ENCODE measurements around the gene LRRC14B.

DNA sequence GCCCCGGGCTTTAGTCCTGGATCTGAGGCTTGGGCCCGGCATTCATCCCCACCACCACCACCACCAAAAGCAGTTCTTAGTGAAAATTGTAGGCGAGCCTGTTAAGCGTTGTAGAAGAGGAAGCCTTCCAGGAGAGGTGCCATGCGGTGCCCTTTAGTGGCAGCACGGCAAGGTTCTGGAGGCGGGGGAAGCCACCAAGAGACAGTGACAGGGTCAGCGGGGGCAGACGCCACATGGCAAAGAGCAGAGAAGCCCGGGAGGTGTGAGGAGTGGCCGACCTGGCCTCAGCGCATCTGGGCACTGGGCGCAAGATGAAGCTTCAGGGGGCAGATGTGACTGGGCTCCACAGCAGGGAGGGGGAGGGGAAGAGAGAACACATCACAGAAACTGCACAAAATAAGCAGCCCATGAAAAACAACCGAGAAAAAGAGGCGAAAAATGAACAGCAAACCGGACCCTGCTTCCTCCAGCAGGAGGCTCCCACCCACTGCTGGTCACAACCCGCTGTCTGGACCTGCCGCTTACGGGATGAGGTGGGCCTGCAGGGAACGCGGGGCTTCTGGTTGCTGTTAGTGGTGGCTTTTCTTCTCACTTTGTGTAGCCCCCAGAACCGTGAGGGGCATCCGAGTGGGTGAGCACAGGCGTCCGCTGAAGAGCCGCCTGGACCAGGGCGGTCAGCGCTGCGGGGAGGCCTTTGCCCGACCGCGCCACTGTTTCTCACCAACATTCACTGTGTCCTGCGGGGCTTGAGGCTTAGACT lies 4.3 kb downstream of the LRRC14B start:
- TF ChIP-seq EZH2 (IDR thresholded peaks at IDR 0.05; ENCODE audit: low read length, unreplicated experiment), result no peak
- TF ChIP-seq, protein P1, sequence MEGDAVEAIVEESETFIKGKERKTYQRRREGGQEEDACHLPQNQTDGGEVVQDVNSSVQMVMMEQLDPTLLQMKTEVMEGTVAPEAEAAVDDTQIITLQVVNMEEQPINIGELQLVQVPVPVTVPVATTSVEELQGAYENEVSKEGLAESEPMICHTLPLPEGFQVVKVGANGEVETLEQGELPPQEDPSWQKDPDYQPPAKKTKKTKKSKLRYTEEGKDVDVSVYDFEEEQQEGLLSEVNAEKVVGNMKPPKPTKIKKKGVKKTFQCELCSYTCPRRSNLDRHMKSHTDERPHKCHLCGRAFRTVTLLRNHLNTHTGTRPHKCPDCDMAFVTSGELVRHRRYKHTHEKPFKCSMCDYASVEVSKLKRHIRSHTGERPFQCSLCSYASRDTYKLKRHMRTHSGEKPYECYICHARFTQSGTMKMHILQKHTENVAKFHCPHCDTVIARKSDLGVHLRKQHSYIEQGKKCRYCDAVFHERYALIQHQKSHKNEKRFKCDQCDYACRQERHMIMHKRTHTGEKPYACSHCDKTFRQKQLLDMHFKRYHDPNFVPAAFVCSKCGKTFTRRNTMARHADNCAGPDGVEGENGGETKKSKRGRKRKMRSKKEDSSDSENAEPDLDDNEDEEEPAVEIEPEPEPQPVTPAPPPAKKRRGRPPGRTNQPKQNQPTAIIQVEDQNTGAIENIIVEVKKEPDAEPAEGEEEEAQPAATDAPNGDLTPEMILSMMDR (conservative IDR thresholded peaks at IDR 0.05; ENCODE audit: low read depth, low read length), result no peak

All from PC-3 (cell line).